Subcutaneous adipose tissue (tissue), 4 donors: Measurements from ENCODE around the gene AFF3. TPM values are rescaled to one million over a fixed set of nuclear protein-coding genes. Genes with fewer than 3 reads are reported as not detected.

Experiments
- CTCF ChIP-seq: fragments of 450-650 bp; IDR thresholded peaks from one replicate; pipeline ENCODE4 v1.5.1; 2016; ENCODE audit warnings: low read depth, mild to moderate bottlenecking, control low read depth, antibody characterized with exemption, moderate library complexity
- total RNA-seq, 4 donors: library from RNA; depleted of rRNA; stranded (reverse); fragments of >200 nt; gene quantifications; one replicate each; pipeline ENCODE4 v1.1.0, GENCODE V29; 2016

The AFF3 gene
- total RNA-seq, 4 donors from 2014 or later = 2.5 to 6.2 (median 5.6) TPM

GRCh38 chr2:100064592-100065428, 77.6 kb downstream of the AFF3 start:
- no peak for TF ChIP-seq CTCF

GRCh38 chr2:100064165-100064564, 78.2 kb downstream of the AFF3 start:
- TF ChIP-seq CTCF = no peak

GRCh38 chr2:100063459-100063953, 78.9 kb downstream of the AFF3 start:
- TF ChIP-seq CTCF = no peak

GRCh38 chr2:100062336-100062735, 80.1 kb downstream of the AFF3 start:
- no peak for TF ChIP-seq CTCF

GRCh38 chr2:100060875-100061274, 81.5 kb downstream of the AFF3 start:
- no peak for TF ChIP-seq CTCF

- TF ChIP-seq CTCF = no peak
Observed at GRCh38 chr2:100059638-100060037, 82.8 kb downstream of the AFF3 start.

GRCh38 chr2:100057901-100058261, 84.5 kb downstream of the AFF3 start:
- TF ChIP-seq CTCF = no peak
